ENCODE results near the gene DCAF10. TPM values are rescaled to one million over a fixed set of nuclear protein-coding genes. Genes with fewer than 3 reads are reported as not detected.

Gene DCAF10
- 10 to 100 TPM; 29.3 to 45.8 (median 38.6) TPM for total RNA-seq

DNA sequence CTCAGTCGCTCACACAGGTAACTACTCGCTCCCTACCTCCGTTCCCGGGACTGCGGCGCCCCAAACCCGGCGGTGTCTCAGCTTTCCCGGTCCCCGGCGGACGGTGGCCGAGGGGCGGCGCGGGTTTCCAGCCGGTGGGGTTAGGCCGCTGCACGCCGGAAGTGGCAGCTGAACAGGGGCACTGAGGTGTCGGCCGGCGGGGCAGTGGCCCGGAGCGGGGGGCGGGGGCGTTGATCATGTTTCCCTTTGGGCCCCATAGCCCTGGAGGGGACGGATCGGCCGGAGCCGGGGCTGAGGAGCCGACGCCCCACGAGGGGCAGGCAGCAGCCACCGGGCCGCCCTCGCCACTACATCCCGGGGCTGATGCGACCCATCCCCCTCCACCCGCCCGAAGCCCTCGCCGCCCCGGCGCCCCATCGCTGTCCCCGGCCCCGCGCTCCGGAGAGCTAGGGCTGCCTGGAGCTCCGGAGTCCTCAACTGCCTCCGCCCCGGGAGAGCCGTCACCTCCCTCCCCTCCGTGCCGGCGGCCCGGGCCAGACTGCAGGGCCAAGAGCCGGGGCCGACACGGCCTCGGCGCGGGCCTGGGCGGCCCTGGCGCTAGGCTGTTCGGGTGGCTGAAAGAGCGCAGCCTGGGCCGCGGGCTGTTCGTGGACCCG is at the start of gene DCAF10:
Gene DCAF10 (plus strand): TSS at position 167 of the 656 bp plus-strand sequence. CDS start 70 bp downstream, at position 237.
- TF ChIP-seq CTCF (IDR thresholded peaks at IDR 0.05; ENCODE audit: low read depth) = no peak

DNA sequence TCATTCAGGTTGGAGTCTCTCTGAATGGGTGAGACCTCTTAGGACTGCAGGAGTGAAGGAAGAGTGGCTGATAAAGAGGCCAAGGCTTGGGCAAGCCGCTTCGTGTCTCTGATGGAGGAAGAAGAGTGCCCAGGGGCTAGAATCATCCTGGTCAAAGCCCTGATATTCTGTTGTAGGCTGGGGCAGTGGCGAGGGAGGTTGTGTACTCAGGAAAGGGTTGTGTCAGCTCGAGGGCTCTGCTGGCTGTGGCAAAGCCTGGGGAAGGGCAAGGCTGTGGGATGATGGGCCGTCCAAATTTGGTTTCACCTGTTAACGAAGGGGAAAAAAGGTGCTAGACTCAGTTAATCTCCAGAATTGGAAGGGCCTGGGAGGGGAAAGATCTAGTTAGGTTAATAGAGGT is 49.4 kb upstream of the DCAF10 start:
- TF ChIP-seq CTCF (IDR thresholded peaks at IDR 0.05; ENCODE audit: low read depth) = no peak

GRCh38 chr9:37752642-37753488 is 47.7 kb upstream of the DCAF10 start:
- TF ChIP-seq CTCF (IDR thresholded peaks at IDR 0.05; ENCODE audit: low read depth) = no peak

DNA sequence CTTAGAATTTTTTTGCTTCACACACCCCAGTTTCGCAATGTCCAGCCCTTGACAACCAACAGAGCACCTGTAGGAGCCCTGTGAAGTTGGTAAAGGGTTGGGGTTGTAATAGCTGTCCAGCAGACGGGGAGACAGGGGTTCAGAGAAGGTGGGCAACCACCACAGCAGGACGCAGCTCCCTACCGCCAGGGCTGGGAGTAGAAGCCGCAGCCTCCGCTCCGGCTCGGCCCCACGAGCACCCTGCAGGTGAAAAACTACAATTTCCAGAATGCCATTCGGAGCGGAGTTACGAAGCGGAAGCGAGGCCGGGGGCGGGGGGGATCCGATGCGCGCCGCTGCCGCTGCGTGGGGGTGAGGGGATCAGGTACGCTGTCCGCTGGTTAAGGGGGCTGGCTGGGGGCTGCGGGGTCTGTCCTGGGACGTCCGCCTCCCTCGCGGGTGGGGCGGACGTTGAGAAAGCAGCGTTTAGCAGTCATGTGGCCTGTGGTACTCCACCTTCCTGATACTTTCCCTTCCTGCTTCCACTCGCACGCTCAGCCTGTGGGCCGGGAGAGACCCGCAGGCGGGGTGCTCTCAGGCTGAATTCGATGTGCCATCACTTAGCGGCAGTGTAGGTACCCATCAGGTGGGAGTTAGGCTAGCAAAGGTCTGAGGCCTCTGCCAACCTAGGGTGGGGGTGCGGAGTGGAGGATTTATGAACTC is 47.0 kb upstream of the DCAF10 start, which contains the start of gene TRMT10B:
Gene TRMT10B (plus strand): TSS at position 317 of the 702 bp plus-strand sequence. CDS start 8,127 bp downstream, outside the sequence.
- no peak for TF ChIP-seq CTCF (IDR thresholded peaks at IDR 0.05; ENCODE audit: low read depth)

- TF ChIP-seq CTCF (IDR thresholded peaks at IDR 0.05; ENCODE audit: low read depth) = no peak
Observed at GRCh38 chr9:37758747-37759146, 41.9 kb upstream of the DCAF10 start.

DNA sequence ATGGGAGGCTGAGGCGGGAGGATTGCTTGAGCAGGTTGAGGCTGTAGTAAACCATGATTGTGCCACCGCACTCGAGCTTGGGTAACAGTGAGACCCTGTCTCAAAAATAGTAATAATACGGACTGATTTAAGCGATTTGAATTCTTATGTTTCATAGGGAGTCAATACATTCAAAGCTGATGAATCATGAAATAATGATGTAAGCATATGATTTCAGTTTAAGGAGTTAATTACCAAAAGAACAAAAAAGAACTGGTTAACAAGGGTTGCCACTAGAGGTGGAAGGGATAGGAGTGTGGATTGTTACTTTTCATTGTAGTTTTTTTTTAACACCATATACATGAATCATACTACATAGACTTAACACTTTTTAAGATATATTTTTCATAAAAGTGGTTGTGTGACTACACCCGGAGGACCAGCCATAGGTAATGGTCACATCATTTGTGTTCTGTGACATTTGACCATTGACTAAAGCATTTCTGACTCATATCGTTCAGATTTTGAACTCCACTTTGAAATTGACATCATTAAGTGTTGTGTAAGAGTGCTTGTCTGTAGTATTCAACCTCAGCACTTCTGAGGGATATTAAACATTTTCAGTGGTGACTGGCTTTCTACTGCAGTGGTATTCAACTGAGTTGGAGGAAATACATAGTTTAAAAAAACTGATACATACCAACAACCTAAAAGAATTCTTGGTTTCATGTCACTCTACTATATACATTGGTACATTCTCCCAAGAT is 40.0 kb upstream of the DCAF10 start:
- no peak for TF ChIP-seq CTCF (IDR thresholded peaks at IDR 0.05; ENCODE audit: low read depth)

Measured in subcutaneous adipose tissue (tissue), 4 donors.